Measurements from ENCODE around the gene FA2H.

The FA2H gene

GRCh38 chr16:74721716-74722115, 52.9 kb downstream of the FA2H start:
- DNase-seq: no peak

GRCh38 chr16:74720579-74720978, 54.0 kb downstream of the FA2H start:
- DNase-seq: no peak

GRCh38 chr16:74718741-74719610, 55.6 kb downstream of the FA2H start:
- DNase-seq: no peak

GRCh38 chr16:74718140-74718539, 56.5 kb downstream of the FA2H start:
- no peak for DNase-seq

GRCh38 chr16:74717367-74717766, 57.3 kb downstream of the FA2H start:
- no peak for DNase-seq

- DNase-seq: no peak
Observed at GRCh38 chr16:74716355-74716754, 58.3 kb downstream of the FA2H start.

- DNase-seq: no peak
Observed at GRCh38 chr16:74713876-74714275, 60.7 kb downstream of the FA2H start.

GRCh38 chr16:74713325-74713724, 61.3 kb downstream of the FA2H start:
- no peak for DNase-seq

GRCh38 chr16:74711938-74712337, 62.7 kb downstream of the FA2H start:
- DNase-seq: no peak

GRCh38 chr16:74710401-74710800, 64.2 kb downstream of the FA2H start:
- DNase-seq: no peak

GRCh38 chr16:74709441-74709877, 65.2 kb downstream of the FA2H start:
- DNase-seq: no peak

- DNase-seq: no peak
Observed at GRCh38 chr16:74700438-74701225, 74.0 kb downstream of the FA2H start, which contains the start of gene MLKL. Gene MLKL, minus strand, starts transcription at chr16:74700862. Its CDS starts 5,105 bp downstream, at chr16:74695757.

- DNase-seq: no peak
Observed at GRCh38 chr16:74700116-74700437, 74.5 kb downstream of the FA2H start.

GRCh38 chr16:74699666-74700065, 75.0 kb downstream of the FA2H start:
- DNase-seq: no peak

- no peak for DNase-seq
Observed at GRCh38 chr16:74698222-74698621, 76.4 kb downstream of the FA2H start.

GRCh38 chr16:74695450-74696422, 78.9 kb downstream of the FA2H start:
- peak; percentile 65 for DNase-seq

GRCh38 chr16:74691093-74691855, 83.3 kb downstream of the FA2H start:
- DNase-seq: no peak

GRCh38 chr16:74682556-74682955, 92.1 kb downstream of the FA2H start:
- no peak for DNase-seq

- DNase-seq: no peak
Observed at GRCh38 chr16:74680681-74681080, 93.9 kb downstream of the FA2H start.

- DNase-seq: no peak
Observed at GRCh38 chr16:74679983-74680382, 94.6 kb downstream of the FA2H start.

GRCh38 chr16:74677868-74678267, 96.8 kb downstream of the FA2H start:
- no peak for DNase-seq

- DNase-seq: no peak
Observed at GRCh38 chr16:74673876-74674275, 100.7 kb downstream of the FA2H start.

Measured in NCI-H2029 (cell line).